ENCODE data around the gene RAB40B. TPM values are rescaled to one million over a fixed set of nuclear protein-coding genes. Genes with fewer than 3 reads are reported as not detected.

Gene RAB40B
- total RNA-seq, 3 donors from 2014 or later = 8.8 to 25.6 (median 12.8) TPM

GRCh38 chr17:82667668-82668000 lies 30.9 kb downstream of the RAB40B start:
- Histone ChIP-seq H3K4me1 (no peaks in the 10 kb centered on the region), H3K27ac (no peak overlapping the region), H3K9me3 (no peaks in the 10 kb centered on the region), H3K4me3 (no peak overlapping the region), H3K27me3 (no peaks in the 10 kb centered on the region), H3K36me3 (no peaks in the 10 kb centered on the region)
- intact Hi-C loops (cut with DNase I; ENCODE audit: low total_unique reads) = no loop called here
- TF ChIP-seq POLR2A (IDR thresholded peaks at IDR 0.05) (no peak), CTCF (IDR thresholded peaks at IDR 0.05) (no peak), POLR2AphosphoS5 (IDR thresholded peaks at IDR 0.05) (no peak)
- no peak for DNase-seq (ENCODE audit: low spot score in 2 of 2)

- Histone ChIP-seq H3K36me3 (no peaks in the 10 kb centered on the region), H3K4me1 (no peaks in the 10 kb centered on the region), H3K27me3 (no peaks in the 10 kb centered on the region), H3K27ac (no peak overlapping the region), H3K9me3 (no peaks in the 10 kb centered on the region), H3K4me3 (no peak overlapping the region)
- DNase-seq (ENCODE audit: low spot score in 2 of 2) = no peak
- intact Hi-C loops (cut with DNase I; ENCODE audit: low total_unique reads) = no loop called here
- TF ChIP-seq POLR2A (IDR thresholded peaks at IDR 0.05) (no peak), CTCF (IDR thresholded peaks at IDR 0.05) (no peak), POLR2AphosphoS5 (IDR thresholded peaks at IDR 0.05) (no peak)
Observed at GRCh38 chr17:82666931-82667667, 31.4 kb downstream of the RAB40B start.

GRCh38 chr17:82665891-82666290 lies 32.6 kb downstream of the RAB40B start:
- intact Hi-C loops (cut with DNase I; ENCODE audit: low total_unique reads) = no loop called here
- Histone ChIP-seq H3K27ac (no peak overlapping the region), H3K27me3 (no peaks in the 10 kb centered on the region), H3K4me1 (no peaks in the 10 kb centered on the region), H3K9me3 (no peaks in the 10 kb centered on the region), H3K4me3 (no peak overlapping the region), H3K36me3 (no peaks in the 10 kb centered on the region)
- TF ChIP-seq POLR2AphosphoS5 (IDR thresholded peaks at IDR 0.05) = no peak
- TF ChIP-seq POLR2A (IDR thresholded peaks at IDR 0.05) = no peak
- TF ChIP-seq CTCF (IDR thresholded peaks at IDR 0.05) = no peak
- DNase-seq (ENCODE audit: low spot score in 2 of 2) = no peak

- H3K4me1 ChIP-seq = no peaks in the 10 kb centered on the region
- H3K36me3 ChIP-seq = no peaks in the 10 kb centered on the region
- no peaks in the 10 kb centered on the region for H3K9me3 ChIP-seq
- no peaks in the 10 kb centered on the region for H3K27me3 ChIP-seq
- no peak overlapping the region for H3K4me3 ChIP-seq
- intact Hi-C loops (cut with DNase I; ENCODE audit: low total_unique reads) = no loop called here
- TF ChIP-seq CTCF (IDR thresholded peaks at IDR 0.05) (no peak), POLR2A (IDR thresholded peaks at IDR 0.05) (no peak), POLR2AphosphoS5 (IDR thresholded peaks at IDR 0.05) (no peak)
- no peak for DNase-seq (ENCODE audit: low spot score in 2 of 2)
- H3K27ac ChIP-seq = no peak overlapping the region
Observed at GRCh38 chr17:82665217-82665616, 33.3 kb downstream of the RAB40B start.

GRCh38 chr17:82664701-82665182 lies 33.8 kb downstream of the RAB40B start:
- intact Hi-C loops (cut with DNase I; ENCODE audit: low total_unique reads) = no loop called here
- H3K36me3 ChIP-seq = no peaks in the 10 kb centered on the region

More at GRCh38 chr17:82664701-82665182, 33.8 kb downstream of the RAB40B start:
- H3K27ac ChIP-seq = no peak overlapping the region
- DNase-seq (ENCODE audit: low spot score in 2 of 2) = no peak
- H3K4me1 ChIP-seq = no peaks in the 10 kb centered on the region
- TF ChIP-seq CTCF (IDR thresholded peaks at IDR 0.05) (no peak), POLR2AphosphoS5 (IDR thresholded peaks at IDR 0.05) (no peak), POLR2A (IDR thresholded peaks at IDR 0.05) (no peak)
- no peak overlapping the region for H3K4me3 ChIP-seq
- H3K9me3 ChIP-seq = no peaks in the 10 kb centered on the region
- H3K27me3 ChIP-seq = no peaks in the 10 kb centered on the region

Measured in breast epithelium (tissue), 4 donors.